ENCODE measurements around the gene TGM5.
"Not testable (repeated sequence)": the region's sequence is repeated elsewhere in the genome, so short reads cannot be mapped to it uniquely, and the experiment has no call there.

The TGM5 gene

GRCh38 chr15:43274136-43274535, 7.4 kb upstream of the TGM5 start:
- DNase-seq = peak; percentile 62

- no peak for DNase-seq
Observed at GRCh38 chr15:43273243-43273642, 6.5 kb upstream of the TGM5 start.

- not testable (repeated sequence) for DNase-seq
Observed at GRCh38 chr15:43271908-43272307, 5.2 kb upstream of the TGM5 start.

GRCh38 chr15:43270676-43271306, 4.1 kb upstream of the TGM5 start:
- no peak for DNase-seq

- no peak for DNase-seq
Observed at GRCh38 chr15:43270113-43270665, 3.5 kb upstream of the TGM5 start.

GRCh38 chr15:43268111-43269105, 1.7 kb upstream of the TGM5 start:
- no peak for DNase-seq

- no peak for DNase-seq
Observed at GRCh38 chr15:43267439-43267838, 711 bp upstream of the TGM5 start.

- no peak for DNase-seq
Observed at GRCh38 chr15:43266386-43266785, 342 bp downstream of the TGM5 start.

- no peak for DNase-seq
Observed at GRCh38 chr15:43260011-43260615, 6.6 kb downstream of the TGM5 start.

GRCh38 chr15:43258781-43259180, 7.9 kb downstream of the TGM5 start:
- DNase-seq = no peak

GRCh38 chr15:43256341-43256740, 10.4 kb downstream of the TGM5 start:
- no peak for DNase-seq

GRCh38 chr15:43255376-43255775, 11.4 kb downstream of the TGM5 start:
- DNase-seq = no peak

- no peak for DNase-seq
Observed at GRCh38 chr15:43253431-43254403, 13.0 kb downstream of the TGM5 start.

GRCh38 chr15:43251871-43252250, 14.9 kb downstream of the TGM5 start:
- DNase-seq = no peak

- no peak for DNase-seq
Observed at GRCh38 chr15:43251185-43251870, 15.4 kb downstream of the TGM5 start.

- no peak for DNase-seq
Observed at GRCh38 chr15:43250785-43251184, 15.9 kb downstream of the TGM5 start.

- no peak for DNase-seq
Observed at GRCh38 chr15:43249699-43250203, 17.0 kb downstream of the TGM5 start.

GRCh38 chr15:43249236-43249635, 17.5 kb downstream of the TGM5 start:
- no peak for DNase-seq

GRCh38 chr15:43246261-43246774, 20.4 kb downstream of the TGM5 start:
- DNase-seq = no peak

GRCh38 chr15:43244092-43244491, 22.6 kb downstream of the TGM5 start:
- no peak for DNase-seq

- no peak for DNase-seq
Observed at GRCh38 chr15:43243020-43243645, 23.6 kb downstream of the TGM5 start.

All from femur (tissue), 1 donor.